ENCODE data around the gene CSPG4.
"Not testable (repeated sequence)": the region's sequence is repeated elsewhere in the genome, so short reads cannot be mapped to it uniquely, and the experiment has no call there.

The CSPG4 gene, protein sequence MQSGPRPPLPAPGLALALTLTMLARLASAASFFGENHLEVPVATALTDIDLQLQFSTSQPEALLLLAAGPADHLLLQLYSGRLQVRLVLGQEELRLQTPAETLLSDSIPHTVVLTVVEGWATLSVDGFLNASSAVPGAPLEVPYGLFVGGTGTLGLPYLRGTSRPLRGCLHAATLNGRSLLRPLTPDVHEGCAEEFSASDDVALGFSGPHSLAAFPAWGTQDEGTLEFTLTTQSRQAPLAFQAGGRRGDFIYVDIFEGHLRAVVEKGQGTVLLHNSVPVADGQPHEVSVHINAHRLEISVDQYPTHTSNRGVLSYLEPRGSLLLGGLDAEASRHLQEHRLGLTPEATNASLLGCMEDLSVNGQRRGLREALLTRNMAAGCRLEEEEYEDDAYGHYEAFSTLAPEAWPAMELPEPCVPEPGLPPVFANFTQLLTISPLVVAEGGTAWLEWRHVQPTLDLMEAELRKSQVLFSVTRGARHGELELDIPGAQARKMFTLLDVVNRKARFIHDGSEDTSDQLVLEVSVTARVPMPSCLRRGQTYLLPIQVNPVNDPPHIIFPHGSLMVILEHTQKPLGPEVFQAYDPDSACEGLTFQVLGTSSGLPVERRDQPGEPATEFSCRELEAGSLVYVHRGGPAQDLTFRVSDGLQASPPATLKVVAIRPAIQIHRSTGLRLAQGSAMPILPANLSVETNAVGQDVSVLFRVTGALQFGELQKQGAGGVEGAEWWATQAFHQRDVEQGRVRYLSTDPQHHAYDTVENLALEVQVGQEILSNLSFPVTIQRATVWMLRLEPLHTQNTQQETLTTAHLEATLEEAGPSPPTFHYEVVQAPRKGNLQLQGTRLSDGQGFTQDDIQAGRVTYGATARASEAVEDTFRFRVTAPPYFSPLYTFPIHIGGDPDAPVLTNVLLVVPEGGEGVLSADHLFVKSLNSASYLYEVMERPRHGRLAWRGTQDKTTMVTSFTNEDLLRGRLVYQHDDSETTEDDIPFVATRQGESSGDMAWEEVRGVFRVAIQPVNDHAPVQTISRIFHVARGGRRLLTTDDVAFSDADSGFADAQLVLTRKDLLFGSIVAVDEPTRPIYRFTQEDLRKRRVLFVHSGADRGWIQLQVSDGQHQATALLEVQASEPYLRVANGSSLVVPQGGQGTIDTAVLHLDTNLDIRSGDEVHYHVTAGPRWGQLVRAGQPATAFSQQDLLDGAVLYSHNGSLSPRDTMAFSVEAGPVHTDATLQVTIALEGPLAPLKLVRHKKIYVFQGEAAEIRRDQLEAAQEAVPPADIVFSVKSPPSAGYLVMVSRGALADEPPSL (N-terminal part only)

DNA sequence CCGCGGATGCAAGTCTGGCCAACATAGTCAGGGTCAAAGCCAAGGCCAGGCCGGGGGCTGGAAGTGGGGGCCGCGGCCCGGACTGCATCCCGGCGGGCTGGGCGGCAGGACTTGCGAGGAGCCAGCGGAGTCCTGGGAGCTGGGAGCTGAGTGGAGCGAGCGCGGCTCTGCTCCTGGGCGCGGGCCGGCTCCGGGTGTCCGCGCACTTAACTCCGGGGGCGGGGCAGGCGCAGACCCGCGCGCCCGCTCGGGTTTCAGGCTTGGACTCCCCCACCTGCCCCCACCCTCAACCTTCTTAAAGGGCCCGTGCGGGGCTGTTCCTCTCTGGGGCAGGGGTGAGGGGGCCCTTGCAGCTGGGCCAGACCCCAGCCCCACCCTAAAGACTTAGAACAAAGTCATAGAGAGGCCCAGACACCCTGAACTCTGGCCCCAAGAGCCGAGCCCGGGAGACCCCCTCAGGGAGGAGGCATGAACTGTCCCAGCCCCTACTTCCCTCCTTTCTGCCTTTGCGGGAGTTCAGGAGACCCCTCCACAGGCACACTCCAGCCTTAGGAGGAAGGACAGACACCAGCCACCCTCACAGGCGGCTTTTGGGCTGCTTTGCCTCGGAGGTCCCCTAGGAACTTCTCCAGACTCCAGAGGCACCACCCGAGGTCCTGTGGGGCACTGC lies at the start of gene CSPG4:
TSS of gene CSPG4 (minus strand) at position 181 of the 670 bp plus-strand sequence. CDS start at position 88, 93 bp downstream.
- DNase-seq = no peak

- not testable (repeated sequence) for DNase-seq
Measured at GRCh38 chr15:75762357-75762718, 49.7 kb upstream of the CSPG4 start.

DNA sequence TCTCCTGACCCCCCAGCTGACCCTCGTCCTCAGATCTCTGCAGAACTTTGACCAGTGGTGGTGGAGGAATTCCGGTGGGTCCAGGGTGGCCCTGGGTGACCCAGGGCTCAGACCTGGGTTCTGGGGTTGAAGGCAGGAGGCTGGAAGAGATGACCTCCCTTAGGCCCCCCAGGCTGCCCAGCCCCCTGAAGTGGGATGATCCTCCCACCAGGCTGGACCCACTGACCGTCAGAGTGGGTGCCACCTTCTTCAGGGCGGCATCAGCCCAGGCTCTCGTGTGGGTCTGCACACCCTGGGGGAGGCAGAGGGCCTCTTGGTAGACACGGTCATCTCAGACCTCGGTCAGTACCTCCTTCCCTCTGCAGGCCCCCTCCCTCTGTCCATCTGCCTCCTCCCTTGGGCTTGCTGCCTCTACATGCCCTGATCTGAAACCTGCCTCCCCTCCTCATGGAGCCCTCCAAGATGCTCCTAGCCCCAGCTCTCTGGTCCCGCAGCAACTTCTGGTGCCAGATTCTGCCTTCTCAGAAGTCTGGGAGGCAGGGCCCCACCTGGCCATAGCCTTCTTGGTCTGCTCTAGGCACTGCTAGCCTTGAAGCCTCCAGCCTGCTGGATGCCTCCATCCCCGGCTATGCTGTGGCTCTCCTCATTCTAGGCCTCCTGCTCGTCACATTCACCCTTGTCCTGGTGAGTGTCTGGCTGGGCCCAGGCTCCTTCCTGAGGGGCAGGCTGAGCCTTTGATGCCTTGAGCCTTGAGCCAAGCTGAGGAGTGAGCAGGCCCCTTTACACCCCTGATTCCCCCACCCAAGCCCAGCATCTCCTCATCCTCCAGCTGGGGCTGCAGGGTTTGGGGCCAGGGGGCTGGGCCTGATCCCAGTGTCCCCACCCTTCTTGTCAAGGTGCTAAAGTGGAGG lies 49.1 kb upstream of the CSPG4 start:
- DNase-seq = no peak

DNA sequence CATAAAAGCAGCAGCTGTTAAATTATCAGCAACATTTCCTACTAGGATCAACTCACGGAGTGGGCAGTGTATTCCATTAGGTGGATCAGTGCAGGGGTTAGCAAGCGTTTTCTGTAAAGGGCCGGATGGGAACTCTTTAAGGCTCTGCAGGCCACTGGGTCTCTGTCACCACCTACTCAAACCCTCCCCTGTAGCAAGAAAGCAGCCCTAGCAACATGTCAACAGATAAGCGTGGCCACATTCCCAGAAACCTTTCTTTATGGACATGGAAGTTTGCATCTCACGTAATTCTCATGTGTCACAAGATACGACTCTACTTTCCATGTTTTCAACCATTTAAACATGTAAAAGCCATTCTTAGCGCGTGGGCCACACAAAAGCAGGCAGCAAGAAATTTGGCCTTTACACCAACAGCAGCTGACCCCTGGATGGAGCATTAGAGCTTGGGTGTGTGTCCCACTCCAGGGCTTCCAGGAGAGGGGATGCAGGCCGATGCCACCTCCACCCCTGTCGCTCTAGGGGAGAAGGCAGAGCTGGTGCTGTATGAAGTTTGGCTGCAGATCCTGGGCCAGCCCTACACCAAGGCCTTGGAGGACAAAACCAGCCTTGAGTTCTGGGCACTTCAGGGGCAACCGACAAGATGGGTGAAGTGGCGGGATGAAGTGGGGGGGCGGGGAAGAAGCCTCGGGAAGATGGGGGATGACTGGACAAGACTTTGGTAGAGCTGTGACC lies 48.2 kb upstream of the CSPG4 start:
- DNase-seq = no peak

DNA sequence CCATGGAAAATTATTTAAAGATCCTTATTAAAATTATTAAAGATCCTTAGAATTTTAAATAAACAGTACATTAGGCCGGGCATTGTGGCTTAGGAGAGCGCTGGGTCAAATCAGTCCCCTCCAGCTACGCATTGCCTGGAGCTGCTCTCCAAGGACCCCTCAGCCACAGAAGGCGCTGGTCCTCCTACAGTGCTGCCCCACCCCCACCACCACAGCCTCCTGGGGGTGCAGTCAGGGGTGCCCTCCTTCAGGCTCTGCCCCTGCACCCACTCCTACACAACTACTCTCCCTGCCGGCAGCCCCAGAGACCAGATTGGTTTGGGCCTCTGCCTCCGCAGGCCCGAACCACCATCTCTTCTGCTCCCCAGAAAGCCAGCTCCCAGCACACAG lies 47.5 kb upstream of the CSPG4 start:
- DNase-seq = not testable (repeated sequence)

GRCh38 chr15:75759416-75760130 lies 46.9 kb upstream of the CSPG4 start:
- DNase-seq = no peak

GRCh38 chr15:75758071-75758872 lies 45.6 kb upstream of the CSPG4 start:
- peak; percentile 67 for DNase-seq

DNA sequence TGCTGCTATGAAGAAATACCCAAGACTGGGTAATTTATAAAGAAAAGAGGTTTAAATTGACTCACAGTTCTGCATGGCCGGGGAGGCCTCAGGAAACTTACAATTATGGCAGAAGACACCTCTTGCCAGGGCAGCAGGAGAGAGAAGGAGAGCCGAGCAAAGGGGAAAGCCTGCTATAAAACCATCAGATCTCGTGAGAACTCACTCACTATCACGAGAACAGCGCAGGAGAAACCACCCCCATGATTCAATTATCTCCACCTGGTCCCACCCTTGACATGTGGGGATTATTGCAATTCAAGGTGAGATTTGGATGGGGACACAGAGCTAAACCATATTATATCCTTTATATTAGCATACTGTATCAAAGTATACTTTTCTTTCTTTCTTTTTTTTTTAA lies 42.2 kb upstream of the CSPG4 start:
- DNase-seq = not testable (repeated sequence)

- DNase-seq = no peak
Measured at GRCh38 chr15:75753145-75753544, 40.5 kb upstream of the CSPG4 start.

GRCh38 chr15:75751891-75752290 lies 39.2 kb upstream of the CSPG4 start:
- DNase-seq = no peak

DNA sequence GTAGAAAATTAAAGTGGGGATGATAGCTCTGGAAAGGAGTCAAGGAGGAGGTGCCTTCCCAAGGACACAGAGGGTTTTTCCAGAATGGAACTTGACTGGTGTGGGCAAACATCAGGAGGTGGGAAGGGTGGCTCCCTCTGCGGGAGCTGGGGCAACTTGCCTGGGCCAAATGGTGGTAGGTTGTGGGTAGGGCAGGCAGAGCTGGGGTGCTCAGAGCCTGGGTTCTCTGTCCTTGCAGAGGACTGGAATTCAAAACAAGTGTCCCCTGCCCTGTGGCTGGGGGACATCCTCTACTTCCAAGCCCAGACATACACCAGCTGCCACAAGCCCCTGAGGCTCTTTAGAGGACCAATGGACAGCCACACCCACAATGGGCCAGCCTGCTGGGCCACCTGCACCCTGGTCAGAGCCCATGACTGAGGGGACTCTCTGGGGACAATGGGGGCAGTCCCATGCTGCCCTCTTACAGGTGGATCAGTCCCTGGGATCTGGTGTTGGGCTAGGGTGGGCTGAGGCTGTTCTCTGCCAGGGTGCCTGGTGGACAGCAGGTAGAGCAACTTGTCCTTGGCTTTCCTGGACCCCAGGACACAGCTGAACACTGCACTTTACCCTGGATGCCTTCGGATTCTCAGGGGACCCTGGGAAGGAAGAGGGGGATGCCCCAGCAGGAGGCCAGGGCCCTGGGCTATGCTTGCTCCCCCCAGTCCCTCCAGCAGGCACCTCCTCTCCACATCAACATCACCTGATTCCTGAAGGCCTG lies 38.6 kb upstream of the CSPG4 start:
- DNase-seq = no peak

DNA sequence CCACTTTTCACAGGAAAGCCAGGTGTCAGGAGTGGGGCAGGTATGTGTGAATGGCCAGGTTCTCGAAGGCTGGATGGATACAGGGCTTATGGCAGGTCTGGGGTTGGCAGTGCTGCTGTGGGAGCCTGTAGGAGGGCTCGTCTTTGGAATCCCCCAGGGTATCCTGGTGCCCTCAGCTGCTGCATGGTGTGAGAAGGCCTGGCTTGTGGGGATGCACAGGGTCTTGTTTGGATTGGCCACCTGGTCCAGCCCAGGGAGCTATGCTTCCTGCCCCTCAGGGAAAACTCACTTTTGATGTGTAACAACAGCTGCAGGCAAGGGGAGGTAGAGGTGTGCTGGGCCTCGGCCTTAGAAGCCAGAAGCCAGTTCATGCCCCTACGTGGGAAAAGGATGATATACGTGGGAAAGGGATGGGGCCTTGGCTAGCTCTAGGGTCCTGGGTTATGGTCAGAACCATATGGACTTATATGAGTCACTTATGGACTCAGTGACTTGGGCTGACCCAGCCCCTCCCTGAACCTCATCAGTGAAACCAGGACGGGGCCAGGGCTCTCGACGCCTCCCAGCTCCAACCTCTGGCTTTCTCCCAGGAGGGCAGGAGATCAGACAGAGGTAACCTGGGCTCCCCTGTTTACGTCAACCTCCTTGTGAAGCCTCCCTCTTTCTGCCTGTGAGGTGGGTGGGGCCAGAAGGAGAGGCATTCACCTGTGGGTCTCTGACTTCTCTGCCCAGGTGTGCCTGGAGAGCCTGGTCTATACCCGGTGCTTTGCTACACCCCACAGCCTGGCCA lies 37.8 kb upstream of the CSPG4 start:
- no peak for DNase-seq

DNA sequence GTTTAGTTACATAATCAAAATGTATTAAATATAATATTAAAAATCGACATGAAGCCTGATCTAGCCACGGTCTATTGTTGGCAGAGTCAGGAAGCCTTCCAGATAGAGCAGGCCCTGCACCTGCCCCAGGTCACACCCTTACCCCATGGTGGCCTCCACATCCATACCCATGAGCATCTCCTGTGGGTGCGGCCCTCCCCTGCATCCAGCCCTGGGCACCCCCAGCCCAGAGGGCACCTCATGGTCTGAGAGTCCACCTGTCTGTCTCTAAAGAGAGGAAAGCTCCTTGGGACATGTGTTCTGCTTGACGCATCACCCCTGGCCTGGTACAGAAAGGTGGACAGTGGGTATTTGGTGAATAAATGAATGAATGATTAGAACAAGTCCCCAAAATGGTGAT lies 37.2 kb upstream of the CSPG4 start:
- DNase-seq = no peak

- not testable (repeated sequence) for DNase-seq
Measured at GRCh38 chr15:75748882-75749281, 36.2 kb upstream of the CSPG4 start.

DNA sequence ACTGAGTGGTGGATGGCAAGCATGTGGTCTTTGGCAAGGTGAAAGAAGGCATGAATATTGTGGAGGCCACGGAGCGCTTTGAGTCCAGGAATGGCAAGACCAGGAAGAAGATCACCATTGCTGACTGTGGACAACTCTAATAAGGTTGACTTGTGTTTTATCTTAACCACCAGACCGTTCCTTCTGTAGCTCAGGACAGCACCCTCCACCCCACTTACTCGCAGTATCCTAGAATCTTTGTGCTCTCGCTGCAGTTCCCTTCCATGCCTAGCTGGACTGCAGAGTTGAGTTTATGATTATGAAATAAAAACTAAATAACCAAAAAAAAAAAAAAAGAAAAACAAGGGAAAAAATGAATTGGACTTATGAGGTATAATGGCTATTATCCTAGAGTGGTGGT lies 34.5 kb upstream of the CSPG4 start:
- not testable (repeated sequence) for DNase-seq

DNA sequence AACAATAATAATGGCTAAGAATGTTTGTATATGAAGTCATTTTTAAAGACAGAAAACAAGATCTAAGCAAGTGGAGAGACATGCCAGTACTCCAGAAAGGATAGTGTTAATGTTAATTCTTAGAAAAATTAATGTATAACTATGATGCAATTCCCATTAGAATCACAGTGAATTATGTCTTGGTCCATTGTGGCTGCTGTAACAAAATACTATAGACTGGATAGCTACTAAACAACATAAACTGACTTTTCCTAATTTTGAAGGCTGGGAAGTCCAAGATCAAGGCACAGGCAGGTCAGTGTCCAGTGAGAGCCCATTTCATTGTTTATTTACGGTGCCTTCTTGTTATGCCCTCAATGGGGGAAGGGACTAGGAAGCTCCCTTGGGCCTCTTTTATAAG lies 32.7 kb upstream of the CSPG4 start:
- no peak for DNase-seq

GRCh38 chr15:75742346-75742745 lies 29.7 kb upstream of the CSPG4 start:
- not testable (repeated sequence) for DNase-seq
